GM12874 (cell line): Measurements from ENCODE around the gene UBE2QL1.
A peak's percentile ranks its signal among the peaks of the same experiment; 100 is the strongest.

Experiments used
- CTCF ChIP-seq: IDR thresholded peaks from 2 replicates; pipeline ENCODE4 v1.5.1; 2011; ENCODE audit warnings: low read depth, mild to moderate bottlenecking, control low read depth, low read length, moderate library complexity; ENCODE audit not compliant: insufficient read depth

The UBE2QL1 gene

GRCh38 chr5:6525422-6525821, 76.8 kb downstream of the UBE2QL1 start:
- TF ChIP-seq CTCF: no peak

GRCh38 chr5:6525910-6526309, 77.3 kb downstream of the UBE2QL1 start:
- TF ChIP-seq CTCF: peak; percentile 33

- TF ChIP-seq CTCF: no peak
Measured at GRCh38 chr5:6527749-6528455, 79.2 kb downstream of the UBE2QL1 start.

DNA sequence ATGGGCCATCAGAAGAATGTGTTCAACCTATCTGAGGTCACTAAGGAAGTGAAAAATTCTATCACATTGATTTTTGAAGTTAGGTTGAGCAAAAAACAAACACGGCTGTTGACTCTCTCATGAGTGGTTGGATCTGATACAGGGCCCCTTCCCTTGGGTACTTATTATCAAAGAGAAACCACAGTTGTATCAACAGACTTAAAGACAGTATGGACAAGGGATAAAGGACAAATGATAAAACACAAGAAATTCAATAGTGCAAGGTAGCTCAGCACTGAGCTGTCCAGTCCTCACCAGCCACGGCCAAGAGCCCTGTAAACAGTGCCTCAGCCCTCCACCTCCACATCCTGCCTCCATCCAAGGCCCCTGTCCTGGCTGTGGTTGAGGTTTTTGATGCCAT, 86.9 kb downstream of the UBE2QL1 start:
- no peak for TF ChIP-seq CTCF

- TF ChIP-seq CTCF: no peak
Measured at GRCh38 chr5:6539060-6539459, 90.4 kb downstream of the UBE2QL1 start.

GRCh38 chr5:6540111-6540827, 91.6 kb downstream of the UBE2QL1 start:
- TF ChIP-seq CTCF: no peak

DNA sequence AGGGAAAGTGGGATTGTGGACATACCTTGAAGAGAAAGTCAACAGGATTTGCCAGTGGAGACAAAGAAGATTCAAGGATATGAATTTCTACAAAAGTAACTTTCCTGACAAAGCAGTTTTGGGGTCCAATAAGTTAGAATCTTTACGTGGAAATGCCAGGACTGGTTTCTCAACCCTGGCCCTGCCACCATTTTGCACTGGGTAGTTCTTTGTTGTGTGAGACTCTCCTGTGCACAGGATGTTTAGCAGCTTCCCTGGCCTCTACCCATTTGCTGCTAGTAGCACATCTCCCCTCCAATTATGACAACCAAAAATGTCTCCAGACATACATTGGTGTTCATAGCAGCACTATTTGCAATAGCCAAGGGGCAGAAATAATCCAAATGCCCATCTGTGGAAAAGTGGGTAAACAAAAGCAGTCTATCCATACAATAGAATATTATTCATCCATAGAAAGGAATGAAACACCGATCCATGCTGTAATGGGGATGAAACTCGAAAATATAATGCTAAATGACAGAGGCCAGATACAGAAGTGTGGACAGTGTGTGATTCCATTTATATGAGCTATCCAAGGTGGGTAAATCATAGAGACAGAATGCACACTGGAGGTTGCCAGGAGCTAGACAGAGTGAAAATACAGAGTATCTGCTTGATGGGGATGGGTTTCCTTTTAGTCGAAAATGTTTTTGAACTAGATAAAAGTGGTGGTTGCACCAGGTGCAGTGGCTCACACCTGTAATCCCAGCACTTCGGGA, 92.8 kb downstream of the UBE2QL1 start:
- no peak for TF ChIP-seq CTCF
